ENCODE results near the gene DNAAF1.

DNAAF1 gene

GRCh38 chr16:84182680-84183571 is 37.8 kb downstream of the DNAAF1 start:
- H3K4me1 ChIP-seq (ENCODE audit: control insufficient read depth, low read length) = peaks cover 16% of the 10 kb centered on the region
- TF ChIP-seq EZH2phosphoT487 (IDR thresholded peaks at IDR 0.05; ENCODE audit: borderline replicate concordance, low read length) = no peak
- TF ChIP-seq CTCF (IDR thresholded peaks at IDR 0.05; ENCODE audit: low read depth, low read length, poor library complexity, severe bottlenecking) = no peak
- H3K4me3 ChIP-seq (ENCODE audit: low read length) = no peak overlapping the region
- H3K36me3 ChIP-seq (ENCODE audit: control insufficient read depth, low read length) = peaks cover 61% of the 10 kb centered on the region
- no peaks in the 10 kb centered on the region for H3K9me3 ChIP-seq (ENCODE audit: control insufficient read depth, insufficient read depth, low read length)
- no peaks in the 10 kb centered on the region for H4K20me1 ChIP-seq (ENCODE audit: control insufficient read depth, insufficient read depth, low read depth, low read length)
- no peaks in the 10 kb centered on the region for H3F3A ChIP-seq (ENCODE audit: control insufficient read depth, insufficient read depth)
- H3K27me3 ChIP-seq (ENCODE audit: control insufficient read depth, low read length) = no peaks in the 10 kb centered on the region
- no peak overlapping the region for H3K27ac ChIP-seq (ENCODE audit: low read depth, low read length)
- H3K79me2 ChIP-seq (ENCODE audit: control insufficient read depth, low read length) = peaks cover 45% of the 10 kb centered on the region
- no peak overlapping the region for H3K4me2 ChIP-seq (ENCODE audit: low read length)
- no peaks in the 10 kb centered on the region for H3K9me2 ChIP-seq (replicated peaks; ENCODE audit: control insufficient read depth, low read length)

GRCh38 chr16:84183572-84183875 is 38.4 kb downstream of the DNAAF1 start:
- Histone ChIP-seq H3F3A (ENCODE audit: control insufficient read depth, insufficient read depth) (no peaks in the 10 kb centered on the region), H3K27ac (ENCODE audit: low read depth, low read length) (no peak overlapping the region), H3K4me2 (ENCODE audit: low read length) (no peak overlapping the region), H4K20me1 (ENCODE audit: control insufficient read depth, insufficient read depth, low read depth, low read length) (no peaks in the 10 kb centered on the region), H3K36me3 (ENCODE audit: control insufficient read depth, low read length) (peaks cover 55% of the 10 kb centered on the region), H3K79me2 (ENCODE audit: control insufficient read depth, low read length) (peaks cover 45% of the 10 kb centered on the region), H3K9me3 (ENCODE audit: control insufficient read depth, insufficient read depth, low read length) (no peaks in the 10 kb centered on the region), H3K4me1 (ENCODE audit: control insufficient read depth, low read length) (peaks cover 16% of the 10 kb centered on the region), H3K9me2 (replicated peaks; ENCODE audit: control insufficient read depth, low read length) (no peaks in the 10 kb centered on the region), H3K4me3 (ENCODE audit: low read length) (no peak overlapping the region), H3K27me3 (ENCODE audit: control insufficient read depth, low read length) (no peaks in the 10 kb centered on the region)
- TF ChIP-seq CTCF (IDR thresholded peaks at IDR 0.05; ENCODE audit: low read depth, low read length, poor library complexity, severe bottlenecking) (no peak), EZH2phosphoT487 (IDR thresholded peaks at IDR 0.05; ENCODE audit: borderline replicate concordance, low read length) (no peak)

- Histone ChIP-seq H3K4me1 (ENCODE audit: control insufficient read depth, low read length) (peaks cover 16% of the 10 kb centered on the region), H3K9me2 (replicated peaks; ENCODE audit: control insufficient read depth, low read length) (no peaks in the 10 kb centered on the region), H3K4me3 (ENCODE audit: low read length) (no peak overlapping the region), H4K20me1 (ENCODE audit: control insufficient read depth, insufficient read depth, low read depth, low read length) (no peaks in the 10 kb centered on the region), H3K4me2 (ENCODE audit: low read length) (no peak overlapping the region), H3F3A (ENCODE audit: control insufficient read depth, insufficient read depth) (no peaks in the 10 kb centered on the region), H3K9me3 (ENCODE audit: control insufficient read depth, insufficient read depth, low read length) (no peaks in the 10 kb centered on the region), H3K36me3 (ENCODE audit: control insufficient read depth, low read length) (peaks cover 51% of the 10 kb centered on the region), H3K79me2 (ENCODE audit: control insufficient read depth, low read length) (peaks cover 45% of the 10 kb centered on the region), H3K27ac (ENCODE audit: low read depth, low read length) (no peak overlapping the region), H3K27me3 (ENCODE audit: control insufficient read depth, low read length) (no peaks in the 10 kb centered on the region)
- no peak for TF ChIP-seq CTCF (IDR thresholded peaks at IDR 0.05; ENCODE audit: low read depth, low read length, poor library complexity, severe bottlenecking)
- TF ChIP-seq EZH2phosphoT487 (IDR thresholded peaks at IDR 0.05; ENCODE audit: borderline replicate concordance, low read length) = no peak
These were observed 38.9 kb downstream of the DNAAF1 start for GRCh38 chr16:84183911-84184591.
